Fibroblast of skin of left quadriceps (primary cell): ENCODE data around the gene APBA3.

Experiments used
- DNase-seq, 2 experiments: peaks; one replicate each; pipeline ENCODE4 v3.0.0-alpha.2; 2013; ENCODE audit warnings: low read depth in 2 of 2

APBA3 gene

DNA sequence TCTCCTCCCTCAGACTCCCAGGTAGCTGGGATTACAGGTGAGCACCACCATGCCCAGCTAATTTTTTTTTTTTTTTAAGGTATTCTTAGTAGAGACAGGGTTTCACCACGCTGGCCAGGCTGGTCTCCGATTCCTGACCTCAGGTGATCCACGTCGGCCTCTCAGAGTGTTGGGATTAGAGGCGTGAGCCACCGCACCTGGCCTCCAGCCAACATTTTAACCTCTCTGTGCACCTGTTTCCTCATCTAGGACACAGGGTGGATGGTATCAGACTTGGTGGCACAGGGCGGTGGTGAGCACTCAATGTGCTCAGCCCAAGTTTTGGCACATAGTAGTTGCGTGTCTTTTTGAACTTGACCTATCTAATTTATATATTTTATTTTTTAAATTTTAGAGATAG is 12.5 kb downstream of the APBA3 start:
- DNase-seq: no peak

GRCh38 chr19:3746371-3747056 is 15.0 kb downstream of the APBA3 start:
- no peak for DNase-seq

DNA sequence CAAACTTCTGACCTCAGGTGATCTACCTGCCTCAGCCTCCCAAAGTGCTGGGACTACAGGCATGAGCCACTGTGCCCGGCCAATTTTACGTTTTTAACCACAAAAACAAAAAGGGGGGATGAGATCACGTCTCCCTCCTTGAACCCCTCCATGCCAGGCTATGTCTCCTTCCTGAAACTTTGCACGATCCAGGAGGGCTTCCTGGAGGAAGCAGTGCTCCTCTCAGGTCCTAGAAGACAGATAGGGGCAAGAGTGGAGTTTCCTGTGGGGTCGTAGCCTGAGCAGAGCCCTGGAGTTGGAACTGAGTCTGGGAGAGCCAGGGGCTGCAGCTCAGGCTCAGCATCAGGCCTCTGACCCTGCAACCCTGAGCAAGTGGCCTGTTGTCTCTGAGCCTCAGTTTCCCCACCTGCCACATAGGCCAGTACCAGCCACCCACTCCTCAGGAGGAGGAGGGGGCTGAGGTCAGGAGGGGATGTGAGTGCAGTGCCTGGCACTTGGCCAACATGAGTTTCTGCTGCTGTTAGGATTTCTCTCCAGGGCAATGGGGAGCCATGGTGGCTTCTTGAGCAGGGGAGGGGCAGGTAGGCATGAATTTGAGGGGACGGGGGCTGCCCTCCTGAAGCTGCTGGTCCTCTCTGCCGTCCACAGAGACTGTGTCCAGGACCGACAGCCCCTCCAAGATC is 16.0 kb downstream of the APBA3 start:
- no peak for DNase-seq

- DNase-seq: no peak
Measured at GRCh38 chr19:3743486-3743885, 18.0 kb downstream of the APBA3 start.

DNA sequence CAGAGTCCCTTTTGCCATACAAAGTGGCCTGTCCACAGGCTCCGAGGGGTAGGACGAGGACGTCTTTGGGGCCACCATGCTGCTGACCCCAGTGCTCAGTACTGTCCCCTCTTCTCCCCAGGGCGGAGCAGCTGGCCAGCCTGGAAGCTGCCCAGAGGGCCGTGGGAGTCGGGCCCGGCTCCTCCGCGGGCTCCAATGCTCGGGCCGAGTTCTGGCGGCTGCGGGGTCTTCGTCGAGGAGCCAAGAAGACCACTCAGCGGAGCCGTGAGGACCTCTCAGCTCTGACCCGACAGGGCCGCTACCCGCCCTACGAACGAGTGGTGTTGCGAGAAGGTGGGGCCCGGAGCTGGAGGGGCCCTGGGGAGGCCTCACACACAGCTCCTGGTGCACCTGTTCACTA is 21.1 kb downstream of the APBA3 start:
- DNase-seq: no peak

- no peak for DNase-seq
Measured at GRCh38 chr19:3738477-3739220, 22.8 kb downstream of the APBA3 start.

- no peak for DNase-seq
Measured at GRCh38 chr19:3737487-3738205, 23.8 kb downstream of the APBA3 start.

DNA sequence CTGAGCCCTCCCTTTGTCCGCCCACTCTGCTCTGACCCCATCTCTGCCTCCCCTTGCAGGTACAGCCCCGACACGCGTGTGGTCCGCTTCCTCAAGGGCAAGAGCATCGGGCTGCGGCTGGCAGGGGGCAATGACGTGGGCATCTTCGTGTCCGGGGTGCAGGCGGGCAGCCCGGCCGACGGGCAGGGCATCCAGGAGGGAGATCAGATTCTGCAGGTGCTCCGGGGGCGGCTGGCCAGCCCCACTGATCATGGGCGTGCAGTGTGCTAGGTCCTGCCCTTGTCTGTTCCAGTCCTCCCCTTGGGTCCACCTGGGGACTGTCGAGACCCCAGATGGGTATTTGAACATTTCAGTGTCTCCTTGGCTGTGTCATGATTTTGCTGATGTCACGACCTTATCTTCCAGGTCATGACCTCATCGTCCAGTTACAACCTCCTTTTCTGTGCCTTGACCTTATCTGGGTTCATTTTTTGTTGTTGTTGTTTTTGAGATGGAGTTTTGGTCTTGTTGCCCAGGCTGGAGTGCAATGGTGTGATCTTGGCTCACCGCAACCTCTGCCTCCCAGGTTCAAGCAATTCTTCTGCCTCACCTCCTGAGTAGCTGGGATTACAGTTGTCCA is 25.3 kb downstream of the APBA3 start:
- DNase-seq: no peak

DNA sequence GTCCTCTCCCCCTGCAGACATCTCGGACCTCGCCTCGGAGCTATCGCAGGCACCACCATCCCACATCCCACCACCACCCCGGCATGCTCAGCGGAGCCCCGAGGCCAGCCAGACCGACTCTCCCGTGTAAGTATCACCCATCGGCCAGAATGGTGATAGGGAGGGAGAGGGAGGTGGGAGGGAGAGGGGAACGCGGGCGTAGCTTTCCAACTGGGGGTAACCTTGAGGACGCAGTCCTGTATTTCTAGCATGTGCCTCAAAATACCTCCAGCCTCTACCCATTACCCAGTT is 27.2 kb downstream of the APBA3 start:
- no peak for DNase-seq

DNA sequence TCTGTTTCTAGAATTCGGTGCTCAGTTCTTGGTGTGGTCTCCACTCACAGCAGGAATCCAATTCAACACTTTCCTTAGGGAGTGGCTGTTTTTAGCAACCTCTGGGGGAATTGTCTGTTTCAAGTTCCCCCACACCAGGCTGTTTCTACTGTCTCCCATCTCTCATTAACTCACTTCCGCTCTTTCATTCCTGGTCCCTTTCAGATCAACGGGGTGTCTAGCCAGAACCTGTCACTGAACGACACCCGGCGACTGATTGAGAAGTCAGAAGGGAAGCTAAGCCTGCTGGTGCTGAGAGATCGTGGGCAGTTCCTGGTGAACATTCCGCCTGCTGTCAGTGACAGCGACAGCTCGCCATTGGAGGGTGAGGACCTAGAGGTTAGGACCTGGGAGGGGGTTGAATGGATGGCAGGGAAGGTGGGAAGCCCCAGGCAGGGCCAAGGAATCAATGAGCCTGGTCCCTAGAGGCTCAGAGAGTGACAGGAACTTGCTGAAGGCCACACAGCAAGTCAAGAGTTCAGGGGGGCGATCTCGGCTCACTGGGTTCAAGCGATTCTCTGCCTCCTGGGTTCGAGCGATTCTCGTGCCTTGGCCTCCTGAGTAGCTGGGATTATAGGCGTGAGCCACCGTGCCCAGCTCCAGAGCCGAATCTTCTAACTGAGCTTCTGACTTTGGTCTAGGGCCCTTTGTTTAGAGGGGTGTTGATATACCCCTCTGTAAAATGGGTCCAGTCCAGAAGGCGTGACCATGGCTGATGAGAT is 27.8 kb downstream of the APBA3 start:
- no peak for DNase-seq

- no peak for DNase-seq
Measured at GRCh38 chr19:3732108-3732507, 29.4 kb downstream of the APBA3 start.

DNA sequence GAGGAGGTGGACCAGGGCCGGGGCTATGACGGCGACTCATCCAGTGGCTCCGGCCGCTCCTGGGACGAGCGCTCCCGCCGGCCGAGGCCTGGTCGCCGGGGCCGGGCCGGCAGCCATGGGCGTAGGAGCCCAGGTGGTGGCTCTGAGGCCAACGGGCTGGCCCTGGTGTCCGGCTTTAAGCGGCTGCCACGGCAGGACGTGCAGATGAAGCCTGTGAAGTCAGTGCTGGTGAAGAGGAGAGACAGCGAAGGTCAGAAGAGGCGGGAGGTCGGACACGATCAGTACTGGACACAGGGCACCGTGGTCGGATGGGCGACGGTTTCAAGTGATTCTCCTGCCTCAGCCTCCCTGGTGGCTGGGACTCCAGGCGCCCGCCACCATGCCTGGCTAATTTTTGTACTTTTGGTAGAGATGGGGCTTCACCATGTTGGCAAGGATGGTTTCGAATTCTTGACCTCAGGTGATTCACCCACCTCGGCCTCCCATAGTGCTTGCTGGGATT is 31.0 kb downstream of the APBA3 start:
- DNase-seq: no peak

- DNase-seq: no peak
Measured at GRCh38 chr19:3725640-3726310, 35.7 kb downstream of the APBA3 start.

- DNase-seq: no peak
Measured at GRCh38 chr19:3725121-3725520, 36.4 kb downstream of the APBA3 start.

GRCh38 chr19:3723883-3724282 is 37.6 kb downstream of the APBA3 start:
- DNase-seq: no peak

- no peak for DNase-seq
Measured at GRCh38 chr19:3723110-3723488, 38.4 kb downstream of the APBA3 start.

GRCh38 chr19:3722443-3723109 is 38.9 kb downstream of the APBA3 start:
- DNase-seq: no peak

GRCh38 chr19:3721887-3722442 is 39.5 kb downstream of the APBA3 start:
- no peak for DNase-seq

DNA sequence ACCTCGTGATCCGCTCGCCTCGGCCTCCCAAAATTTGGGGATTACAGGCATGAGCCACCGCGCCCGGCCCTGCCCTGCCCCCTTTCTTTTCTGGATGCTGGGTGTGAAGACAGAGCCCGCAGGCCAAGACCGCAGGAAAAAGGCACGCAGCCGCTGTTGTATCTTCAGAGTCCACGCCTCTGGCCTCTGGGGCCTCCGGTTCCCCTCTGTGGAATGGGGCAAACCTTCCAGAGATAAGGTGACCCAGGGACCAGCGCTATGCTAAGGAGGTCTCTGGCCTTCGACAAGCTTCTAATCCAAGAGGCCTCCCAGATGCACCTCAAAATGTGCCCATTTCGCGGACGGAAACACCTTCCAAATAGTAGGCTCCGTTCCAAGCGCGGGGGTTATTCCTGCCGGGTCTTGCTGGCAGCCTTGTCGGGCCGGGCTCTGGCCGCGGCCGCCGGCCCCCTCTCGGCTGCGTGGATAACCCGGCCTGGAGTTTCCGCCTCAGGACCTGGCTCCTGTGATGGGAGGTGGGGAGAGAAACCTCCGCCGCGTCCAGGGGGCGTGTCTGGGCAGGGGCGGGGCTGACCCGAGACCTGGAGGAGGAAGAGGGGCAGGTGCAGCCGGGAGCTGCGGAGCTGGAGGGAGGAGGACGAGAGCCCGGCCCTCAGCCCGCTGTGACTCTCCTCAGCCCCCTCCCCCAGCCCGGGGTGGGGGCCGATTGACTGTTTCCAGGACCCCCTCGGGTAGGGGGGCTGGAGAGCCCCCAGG is 40.2 kb downstream of the APBA3 start:
- DNase-seq: peak; percentile 34 to 49
